Ishikawa (cell line): Measurements from ENCODE around the gene GPC6.

Source experiments
- REST ChIP-seq: IDR thresholded peaks from 2 replicates; pipeline ENCODE4 v1.6.1; 2012; ENCODE audit warnings: low read depth, mild to moderate bottlenecking
- TEAD4 ChIP-seq: IDR thresholded peaks from 2 replicates; pipeline ENCODE4 v1.6.1; 2012

- no peak for TF ChIP-seq TEAD4
- TF ChIP-seq REST: no peak
These were observed 560.4 kb downstream of the GPC6 start for GRCh38 chr13:93786846-93787489.
